ENCODE results near the gene BCR.

DNA sequence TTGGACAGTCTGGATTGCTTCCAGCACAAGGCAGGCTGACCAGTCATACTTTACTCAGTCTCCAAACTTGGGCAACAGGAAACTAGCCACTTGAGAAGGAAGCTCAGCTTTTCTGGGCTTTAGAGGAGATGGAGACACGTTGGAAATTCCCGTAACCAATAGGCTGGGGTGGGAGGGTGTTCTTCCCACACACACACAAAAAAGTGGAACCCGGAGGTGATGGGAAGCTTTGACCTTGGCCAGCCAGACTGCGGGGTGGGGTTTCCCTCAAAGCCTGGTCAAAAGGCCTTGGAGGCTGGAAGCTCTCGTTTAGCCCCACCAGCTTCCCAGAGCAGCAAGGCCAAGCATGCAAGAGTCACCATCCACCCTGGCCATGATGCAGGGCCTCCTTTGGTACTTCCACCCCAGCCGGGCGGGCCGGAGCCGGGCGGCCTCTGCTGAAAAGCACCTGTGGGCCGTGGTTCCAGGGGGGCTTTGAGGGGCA, 126.2 kb downstream of the BCR start:
- TF ChIP-seq, protein P1, sequence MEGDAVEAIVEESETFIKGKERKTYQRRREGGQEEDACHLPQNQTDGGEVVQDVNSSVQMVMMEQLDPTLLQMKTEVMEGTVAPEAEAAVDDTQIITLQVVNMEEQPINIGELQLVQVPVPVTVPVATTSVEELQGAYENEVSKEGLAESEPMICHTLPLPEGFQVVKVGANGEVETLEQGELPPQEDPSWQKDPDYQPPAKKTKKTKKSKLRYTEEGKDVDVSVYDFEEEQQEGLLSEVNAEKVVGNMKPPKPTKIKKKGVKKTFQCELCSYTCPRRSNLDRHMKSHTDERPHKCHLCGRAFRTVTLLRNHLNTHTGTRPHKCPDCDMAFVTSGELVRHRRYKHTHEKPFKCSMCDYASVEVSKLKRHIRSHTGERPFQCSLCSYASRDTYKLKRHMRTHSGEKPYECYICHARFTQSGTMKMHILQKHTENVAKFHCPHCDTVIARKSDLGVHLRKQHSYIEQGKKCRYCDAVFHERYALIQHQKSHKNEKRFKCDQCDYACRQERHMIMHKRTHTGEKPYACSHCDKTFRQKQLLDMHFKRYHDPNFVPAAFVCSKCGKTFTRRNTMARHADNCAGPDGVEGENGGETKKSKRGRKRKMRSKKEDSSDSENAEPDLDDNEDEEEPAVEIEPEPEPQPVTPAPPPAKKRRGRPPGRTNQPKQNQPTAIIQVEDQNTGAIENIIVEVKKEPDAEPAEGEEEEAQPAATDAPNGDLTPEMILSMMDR (IDR thresholded peaks at IDR 0.05), result no peak
- TF ChIP-seq POLR2A (IDR thresholded peaks at IDR 0.05), result no peak
